Measurements from ENCODE around the gene ANKRD20A1. TPM values are rescaled to one million over a fixed set of nuclear protein-coding genes. Genes with fewer than 3 reads are reported as not detected.

ANKRD20A1 gene
- total RNA-seq = 7.1 TPM

GRCh38 chr9:67858871-67859270 is at the start of gene ANKRD20A1:
Gene ANKRD20A1, plus strand, starts transcription at chr9:67858931. Its CDS starts 496 bp downstream, at chr9:67859427.

